Astrocyte of the cerebellum (primary cell): ENCODE measurements around the gene BCL11A.

ENCODE experiments used
- DNase-seq: peaks from one replicate; pipeline ENCODE4 v3.0.0-alpha.2; 2011; ENCODE audit warnings: low read depth
- H3K4me3 ChIP-seq: 2 replicates; pipeline ENCODE4 v1.5.1; 2011; ENCODE audit warnings: mild to moderate bottlenecking, low read depth, low read length, moderate library complexity
- in situ Hi-C: cut with HindIII; loops from 2 replicates; pipeline ENCODE4 v1.10.0; 2017; ENCODE audit warnings: low sequenced_read_pairs
- TF ChIP-seq, protein P1 (sequence below): IDR thresholded peaks from 2 replicates; pipeline ENCODE4 v1.5.1; 2012; ENCODE audit warnings: low read length, low read depth, moderate library complexity, mild to moderate bottlenecking; ENCODE audit errors: missing control alignments

The BCL11A gene

DNA sequence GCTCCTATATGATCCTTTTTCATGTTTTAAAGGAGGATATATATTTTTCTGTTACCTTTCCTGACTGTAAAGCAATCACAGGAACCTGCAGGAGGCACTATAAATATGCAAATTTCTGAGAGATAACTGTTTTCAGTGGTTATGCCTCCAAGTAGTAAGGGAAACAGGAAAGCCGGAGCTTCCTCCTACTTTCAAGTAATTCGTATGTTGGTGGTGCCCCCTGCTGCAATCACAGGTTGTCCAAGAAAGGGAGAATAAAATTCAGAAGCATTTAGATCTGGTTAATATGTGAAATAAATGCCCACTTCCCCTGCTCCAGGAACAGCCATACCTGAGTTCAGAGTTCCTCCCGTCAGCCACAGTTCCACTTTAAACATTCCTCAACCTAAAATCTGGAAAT lies 12.0 kb upstream of the BCL11A start:
- TF ChIP-seq, protein P1, sequence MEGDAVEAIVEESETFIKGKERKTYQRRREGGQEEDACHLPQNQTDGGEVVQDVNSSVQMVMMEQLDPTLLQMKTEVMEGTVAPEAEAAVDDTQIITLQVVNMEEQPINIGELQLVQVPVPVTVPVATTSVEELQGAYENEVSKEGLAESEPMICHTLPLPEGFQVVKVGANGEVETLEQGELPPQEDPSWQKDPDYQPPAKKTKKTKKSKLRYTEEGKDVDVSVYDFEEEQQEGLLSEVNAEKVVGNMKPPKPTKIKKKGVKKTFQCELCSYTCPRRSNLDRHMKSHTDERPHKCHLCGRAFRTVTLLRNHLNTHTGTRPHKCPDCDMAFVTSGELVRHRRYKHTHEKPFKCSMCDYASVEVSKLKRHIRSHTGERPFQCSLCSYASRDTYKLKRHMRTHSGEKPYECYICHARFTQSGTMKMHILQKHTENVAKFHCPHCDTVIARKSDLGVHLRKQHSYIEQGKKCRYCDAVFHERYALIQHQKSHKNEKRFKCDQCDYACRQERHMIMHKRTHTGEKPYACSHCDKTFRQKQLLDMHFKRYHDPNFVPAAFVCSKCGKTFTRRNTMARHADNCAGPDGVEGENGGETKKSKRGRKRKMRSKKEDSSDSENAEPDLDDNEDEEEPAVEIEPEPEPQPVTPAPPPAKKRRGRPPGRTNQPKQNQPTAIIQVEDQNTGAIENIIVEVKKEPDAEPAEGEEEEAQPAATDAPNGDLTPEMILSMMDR, result peak; percentile 42
- in situ Hi-C loops, result no loop called here
- no peak overlapping the region for H3K4me3 ChIP-seq
- no peak for DNase-seq

DNA sequence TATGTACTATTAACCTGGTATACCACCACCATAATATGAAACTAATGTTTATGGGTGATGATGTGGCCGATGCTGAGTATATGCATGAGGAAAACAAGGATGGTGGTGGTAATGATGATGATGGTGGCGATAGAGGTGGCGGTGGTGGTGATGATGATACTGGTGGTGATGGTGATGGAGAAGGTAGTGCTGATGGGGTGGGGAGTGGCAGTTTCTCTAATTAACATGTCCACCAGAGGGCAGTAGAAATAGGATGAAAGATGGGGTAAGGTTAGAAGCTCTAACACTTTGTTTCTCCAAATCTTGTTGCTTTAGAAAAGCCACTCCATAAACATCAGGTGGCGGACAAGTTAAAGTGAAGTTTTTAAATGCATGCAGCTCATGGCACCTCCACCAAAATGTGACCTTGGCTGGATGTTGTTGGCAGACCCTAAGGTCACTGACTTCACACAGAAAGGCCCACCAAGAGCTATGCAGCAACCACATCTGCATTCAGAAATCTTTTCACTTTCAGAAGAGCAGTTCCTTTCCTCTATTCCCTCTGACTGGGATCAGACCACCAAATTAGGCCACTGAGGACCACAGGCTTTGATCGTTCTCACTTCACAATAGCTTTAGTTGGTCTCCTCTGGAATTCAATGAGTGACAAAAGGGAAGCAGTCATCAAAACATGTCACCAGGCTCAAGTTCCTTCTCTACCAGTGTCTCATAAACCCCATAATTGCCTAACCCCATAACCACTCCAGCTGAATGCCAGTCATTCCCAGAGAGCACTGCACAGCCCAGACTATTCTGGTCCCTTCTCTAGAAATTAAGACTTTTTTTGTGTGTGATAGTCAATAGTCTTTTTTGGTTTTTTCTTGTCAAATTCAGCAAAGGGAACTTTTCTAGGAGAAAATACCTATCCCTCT lies 7.5 kb upstream of the BCL11A start:
- DNase-seq, result no peak
- no peak overlapping the region for H3K4me3 ChIP-seq
- in situ Hi-C loops, result no loop called here
- TF ChIP-seq, protein P1, result peak; percentile 57

DNA sequence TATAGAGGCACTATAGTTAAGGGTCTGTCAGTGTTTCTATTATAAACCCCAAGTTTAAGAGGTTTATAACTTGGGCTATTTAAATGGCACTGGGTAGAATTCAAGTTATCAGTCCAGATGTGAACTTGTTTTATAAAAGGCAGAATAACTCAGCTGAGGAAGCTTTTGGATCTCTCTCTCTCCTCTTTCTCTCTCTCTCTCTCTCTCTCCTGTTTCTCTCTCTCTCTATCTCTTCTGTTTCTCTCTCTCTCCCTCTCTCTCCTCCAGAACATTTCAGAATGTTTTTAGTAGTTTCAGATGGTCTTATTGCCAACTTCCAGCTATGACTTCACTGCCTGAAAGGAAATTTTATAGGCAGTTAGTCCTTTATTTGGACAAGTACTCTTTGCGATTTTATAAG lies 6.4 kb upstream of the BCL11A start:
- in situ Hi-C loops, result no loop called here

DNA sequence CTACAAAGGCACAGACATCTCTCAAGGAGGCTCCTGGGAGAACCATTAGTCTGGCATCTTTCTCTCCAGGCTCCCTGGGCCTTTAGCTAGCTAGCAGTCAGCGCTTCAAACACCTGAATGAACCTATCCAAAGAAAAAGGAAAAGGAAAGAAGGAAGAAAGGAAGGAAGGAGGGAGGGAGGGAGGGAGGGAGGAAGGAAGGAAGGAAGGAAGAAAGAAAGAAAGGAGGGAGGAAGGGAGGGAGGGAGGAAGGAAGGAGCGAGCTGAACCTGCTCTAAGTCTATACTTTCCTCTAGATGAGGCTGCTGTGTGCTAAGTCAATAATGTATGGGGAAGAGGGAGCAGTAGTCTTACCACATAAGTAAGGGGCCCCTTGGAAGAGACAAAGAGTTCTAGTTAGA lies 5.1 kb upstream of the BCL11A start:
- no peak overlapping the region for H3K4me3 ChIP-seq
- in situ Hi-C loops, result no loop called here
- no peak for DNase-seq
- TF ChIP-seq, protein P1, result no peak

More for the DNA sequence above, 6.4 kb upstream of the BCL11A start:
- no peak overlapping the region for H3K4me3 ChIP-seq
- TF ChIP-seq, protein P1, result no peak
- DNase-seq, result no peak

DNA sequence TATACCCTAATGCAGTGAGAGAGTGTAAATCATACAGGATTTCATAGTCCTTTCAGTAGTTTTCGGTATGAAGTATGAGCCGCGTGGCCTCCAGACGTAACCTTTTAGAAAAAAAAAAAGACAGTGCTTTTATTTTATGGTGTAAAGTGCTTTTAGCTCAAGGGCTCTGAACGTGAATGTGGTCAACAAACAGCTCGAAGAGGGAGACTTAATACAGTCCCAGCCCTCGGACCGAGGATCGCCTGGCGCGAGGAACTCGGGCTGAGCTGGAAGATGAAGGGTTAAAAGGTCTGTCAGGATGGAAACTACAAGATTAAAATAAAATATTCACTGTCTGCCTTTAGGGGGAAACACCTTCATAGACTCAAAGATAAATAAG lies 4.0 kb upstream of the BCL11A start:
- TF ChIP-seq, protein P1, result no peak
- DNase-seq, result no peak
- in situ Hi-C loops, result no loop called here
- no peak overlapping the region for H3K4me3 ChIP-seq

DNA sequence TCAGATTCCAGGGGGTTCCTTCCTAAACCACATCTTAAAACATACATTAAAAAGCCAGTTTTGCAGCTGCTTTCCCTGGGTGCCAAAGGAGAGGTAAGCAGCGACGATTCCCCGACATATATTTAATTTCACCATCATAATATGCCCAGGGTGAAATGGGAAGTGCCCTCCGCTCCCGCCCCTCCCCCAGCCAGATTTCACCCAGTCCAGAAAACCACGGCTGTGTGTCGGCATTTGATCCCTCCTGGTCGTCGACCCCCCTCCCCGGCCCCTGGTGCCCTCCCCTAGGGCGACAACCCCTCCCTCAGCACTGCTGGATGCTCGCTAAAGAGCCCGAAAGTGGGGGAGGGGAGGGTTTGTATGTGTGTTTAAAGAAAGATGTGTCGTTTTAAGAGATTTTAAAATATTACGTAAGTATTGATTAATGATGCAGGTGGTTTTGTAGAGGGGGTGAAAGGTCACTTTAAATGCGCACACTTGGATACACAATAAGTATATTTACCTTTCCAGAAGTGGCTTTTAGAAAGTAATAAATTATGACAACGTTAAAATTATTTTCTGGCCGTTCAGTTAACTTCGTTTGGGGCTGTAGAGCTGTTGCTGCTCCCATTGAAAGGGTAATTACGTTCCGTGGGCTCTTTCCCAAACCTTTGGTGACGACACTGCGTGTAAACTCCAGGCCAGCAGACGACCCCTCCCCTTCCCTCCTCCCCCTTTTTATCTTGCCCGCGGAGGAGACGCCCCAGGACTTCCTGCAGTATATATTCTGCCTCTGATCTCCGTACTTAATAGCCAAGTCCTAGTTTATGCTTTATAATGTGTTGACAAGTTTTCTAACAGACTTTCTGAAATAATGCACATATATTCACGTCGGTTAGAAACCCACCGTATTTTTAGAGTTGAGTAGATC lies 3.4 kb upstream of the BCL11A start:
- TF ChIP-seq, protein P1, result no peak
- H3K4me3 ChIP-seq, result no peak overlapping the region
- DNase-seq, result no peak
- in situ Hi-C loops, result no loop called here
